Gastroesophageal sphincter (tissue), 3 donors: Measurements from ENCODE around the gene HECW1.

Experiments used
- CTCF ChIP-seq, 4 experiments: fragments of 200-600 bp in 2 of 4; fragments of 450-650 bp in 2 of 4; sonication (generic) in 1 of 4; IDR thresholded peaks; one replicate each; pipeline ENCODE4 v1.5.1; 2017 to 2019; ENCODE audit warnings: antibody characterized with exemption in 4 of 4, mild to moderate bottlenecking in 2 of 4, moderate library complexity in 2 of 4
- POLR2A ChIP-seq, 2 donors: fragments of 450-650 bp; IDR thresholded peaks; one replicate each; pipeline ENCODE4 v1.6.1; 2017; ENCODE audit warnings: antibody characterized with exemption in 2 of 2, mild to moderate bottlenecking in 2 of 2, moderate library complexity in 1 of 2

- TF ChIP-seq CTCF (IDR thresholded peaks at IDR 0.05): no peak
- TF ChIP-seq POLR2A (IDR thresholded peaks at IDR 0.05): no peak
Measured at GRCh38 chr7:43585562-43585961, 473.1 kb downstream of the HECW1 start.
